NCI-H2107 treated with DMSO at 0.1 percent for 48 hours (cell line): ENCODE results near the gene RNF223.

Experiments used
- DNase-seq: peaks from one replicate; lab custom pipeline; 2025; ENCODE audit not compliant: unreplicated experiment; lab: John Stamatoyannopoulos, UW

Gene RNF223

DNA sequence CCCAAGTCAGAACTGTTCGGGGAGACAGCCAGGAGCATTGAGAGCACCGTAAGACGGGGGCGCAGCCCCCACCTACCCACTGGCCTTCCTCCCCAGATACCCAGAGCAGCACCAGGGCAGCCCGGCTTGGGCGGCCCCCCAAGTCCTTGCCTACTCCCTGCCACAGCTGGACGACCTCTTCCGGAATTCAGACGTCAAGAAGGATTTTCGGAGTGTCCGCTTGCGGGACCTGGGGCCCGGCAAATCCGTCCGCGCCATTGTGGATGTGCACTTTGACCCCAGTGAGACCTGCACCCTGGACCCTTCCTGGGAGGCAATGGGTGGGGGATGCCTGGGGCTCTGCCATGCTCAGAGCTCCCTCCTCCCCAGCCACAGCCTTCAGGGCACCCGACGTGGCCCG, 26.7 kb downstream of the RNF223 start:
- DNase-seq: no peak

DNA sequence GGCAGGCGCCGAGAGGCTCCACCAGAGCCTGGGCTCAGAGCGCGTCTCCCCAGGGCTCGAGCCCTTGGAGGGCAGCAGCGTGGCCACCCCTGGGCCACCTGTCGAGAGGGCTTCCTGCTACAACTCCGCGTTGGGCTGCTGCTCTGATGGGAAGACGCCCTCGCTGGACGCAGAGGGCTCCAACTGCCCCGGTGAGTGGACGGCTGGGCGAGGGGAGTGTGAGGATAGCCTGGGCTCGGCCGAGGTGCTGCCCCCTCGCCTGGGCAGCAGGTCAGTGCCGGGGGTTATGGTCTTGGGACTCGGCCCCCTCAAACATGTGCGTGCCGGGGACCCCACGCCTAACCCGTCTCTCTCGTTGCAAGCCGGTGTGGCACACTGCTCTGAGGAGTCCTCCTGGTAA, 27.3 kb downstream of the RNF223 start:
- DNase-seq: no peak

DNA sequence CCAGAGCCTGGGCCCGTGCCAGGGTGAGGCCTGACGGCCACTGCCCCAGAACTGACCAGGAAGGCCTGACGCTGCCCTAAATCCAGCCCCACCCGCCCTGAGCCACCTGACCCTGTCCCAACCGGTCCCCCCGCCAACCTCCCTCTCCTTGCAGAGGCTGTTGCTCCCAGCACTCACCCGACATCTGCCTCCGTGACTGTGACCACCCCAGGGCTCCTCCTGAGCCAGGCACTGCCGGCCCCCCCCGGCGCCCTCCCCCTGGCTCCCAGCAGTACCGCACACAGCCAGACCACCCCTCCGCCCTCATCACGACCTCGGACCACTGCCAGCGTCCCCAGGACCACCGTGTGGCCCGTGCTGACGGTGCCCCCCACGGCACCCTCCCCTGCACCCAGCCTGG, 27.9 kb downstream of the RNF223 start:
- DNase-seq: no peak

DNA sequence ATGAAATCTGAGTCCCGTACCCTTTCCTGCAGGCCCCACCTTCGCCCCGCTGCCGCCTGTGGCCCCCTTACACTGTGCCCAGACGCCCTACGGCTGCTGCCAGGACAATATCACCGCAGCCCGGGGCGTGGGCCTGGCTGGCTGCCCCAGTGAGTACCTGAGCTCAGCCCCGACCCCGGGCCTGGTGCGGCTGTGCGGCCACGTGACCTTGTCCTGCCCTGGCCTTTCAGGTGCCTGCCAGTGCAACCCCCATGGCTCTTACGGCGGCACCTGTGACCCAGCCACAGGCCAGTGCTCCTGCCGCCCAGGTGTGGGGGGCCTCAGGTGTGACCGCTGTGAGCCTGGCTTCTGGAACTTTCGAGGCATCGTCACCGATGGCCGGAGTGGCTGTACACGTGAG, 29.0 kb downstream of the RNF223 start:
- no peak for DNase-seq

DNA sequence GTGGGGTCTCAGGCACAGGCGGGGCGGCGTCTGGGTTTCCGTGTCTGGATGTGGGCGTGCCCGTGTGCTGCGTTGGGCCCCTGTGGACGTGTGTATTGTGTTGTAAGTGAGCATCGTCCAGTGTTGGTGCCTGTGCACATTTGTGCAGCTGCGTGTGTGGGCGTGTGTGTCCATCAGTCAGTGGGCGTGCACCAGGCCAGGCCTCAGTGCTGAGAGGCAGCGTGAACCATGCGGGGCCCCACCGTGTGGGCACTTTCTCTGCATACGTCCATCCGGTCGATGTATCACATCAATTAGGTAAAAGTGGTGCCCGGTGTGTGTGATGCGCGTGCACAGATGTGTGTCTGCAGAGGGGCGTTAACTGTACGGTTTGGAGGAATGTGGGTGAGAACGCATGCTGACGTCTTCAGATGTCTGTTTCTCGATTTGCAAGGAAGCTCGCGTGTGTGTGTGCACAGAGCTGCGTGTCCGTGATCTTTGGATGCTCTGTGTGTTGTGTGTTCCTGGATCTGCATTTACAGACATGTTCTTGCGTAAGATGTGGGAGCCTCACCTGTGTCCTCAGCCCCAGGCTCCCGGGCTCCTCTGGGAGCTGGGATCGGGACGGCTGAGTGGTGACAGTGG, 29.5 kb downstream of the RNF223 start:
- no peak for DNase-seq

DNA sequence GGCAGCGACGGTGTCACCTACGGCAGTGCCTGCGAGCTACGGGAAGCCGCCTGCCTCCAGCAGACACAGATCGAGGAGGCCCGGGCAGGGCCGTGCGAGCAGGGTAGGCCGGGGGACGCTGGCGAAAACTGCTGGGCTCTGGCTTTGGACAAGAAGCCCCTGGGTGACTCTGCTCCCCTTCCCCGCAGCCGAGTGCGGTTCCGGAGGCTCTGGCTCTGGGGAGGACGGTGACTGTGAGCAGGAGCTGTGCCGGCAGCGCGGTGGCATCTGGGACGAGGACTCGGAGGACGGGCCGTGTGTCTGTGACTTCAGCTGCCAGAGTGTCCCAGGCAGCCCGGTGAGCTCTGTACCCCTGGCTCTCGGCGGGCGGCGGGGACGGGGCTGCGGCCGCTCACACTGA, 30.2 kb downstream of the RNF223 start:
- DNase-seq: no peak

DNA sequence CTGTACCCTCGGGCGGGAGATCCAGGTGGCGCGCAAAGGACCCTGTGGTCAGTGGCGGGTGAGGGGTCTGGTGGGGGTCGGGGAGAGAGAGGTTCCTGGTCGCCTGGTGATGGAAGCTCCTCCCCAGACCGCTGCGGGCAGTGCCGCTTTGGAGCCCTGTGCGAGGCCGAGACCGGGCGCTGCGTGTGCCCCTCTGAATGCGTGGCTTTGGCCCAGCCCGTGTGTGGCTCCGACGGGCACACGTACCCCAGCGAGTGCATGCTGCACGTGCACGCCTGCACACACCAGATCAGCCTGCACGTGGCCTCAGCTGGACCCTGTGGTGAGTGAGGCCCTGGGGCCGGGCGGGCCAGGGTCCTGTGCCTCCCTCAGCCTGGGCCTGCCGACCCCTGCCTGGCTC, 30.7 kb downstream of the RNF223 start:
- DNase-seq: no peak

DNA sequence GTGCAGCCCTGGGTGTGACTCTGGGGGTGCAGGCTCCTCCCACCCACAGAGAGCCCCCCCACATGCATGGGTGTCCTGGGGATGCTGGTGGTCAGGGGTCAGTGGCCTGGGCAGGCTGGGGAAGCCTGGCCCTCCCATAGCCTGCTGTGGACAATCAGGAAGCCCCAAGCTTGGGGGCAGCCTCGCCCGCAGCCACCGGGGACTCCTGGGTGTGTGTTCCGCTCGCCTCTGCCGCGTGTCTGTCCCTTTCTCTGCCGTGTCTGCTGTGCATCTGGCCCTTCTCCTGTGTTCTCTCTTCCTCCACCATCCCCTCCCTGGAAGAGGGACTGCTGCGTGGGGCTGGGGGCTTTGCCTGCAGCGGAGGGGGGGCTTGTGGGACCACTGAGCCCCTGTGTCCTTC, 31.3 kb downstream of the RNF223 start:
- no peak for DNase-seq

DNA sequence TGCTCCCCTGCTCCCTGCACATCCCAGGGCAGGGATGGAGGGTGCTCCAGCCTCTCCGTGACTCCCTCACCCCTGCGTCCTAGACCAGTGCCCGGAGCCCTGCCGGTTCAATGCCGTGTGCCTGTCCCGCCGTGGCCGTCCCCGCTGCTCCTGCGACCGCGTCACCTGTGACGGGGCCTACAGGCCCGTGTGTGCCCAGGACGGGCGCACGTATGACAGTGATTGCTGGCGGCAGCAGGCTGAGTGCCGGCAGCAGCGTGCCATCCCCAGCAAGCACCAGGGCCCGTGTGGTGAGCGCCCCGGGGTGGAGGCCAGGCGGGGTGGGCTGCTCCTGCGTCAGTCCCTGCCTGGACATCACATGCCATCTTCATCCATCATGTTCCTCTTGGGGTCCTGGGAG, 32.2 kb downstream of the RNF223 start:
- no peak for DNase-seq

DNA sequence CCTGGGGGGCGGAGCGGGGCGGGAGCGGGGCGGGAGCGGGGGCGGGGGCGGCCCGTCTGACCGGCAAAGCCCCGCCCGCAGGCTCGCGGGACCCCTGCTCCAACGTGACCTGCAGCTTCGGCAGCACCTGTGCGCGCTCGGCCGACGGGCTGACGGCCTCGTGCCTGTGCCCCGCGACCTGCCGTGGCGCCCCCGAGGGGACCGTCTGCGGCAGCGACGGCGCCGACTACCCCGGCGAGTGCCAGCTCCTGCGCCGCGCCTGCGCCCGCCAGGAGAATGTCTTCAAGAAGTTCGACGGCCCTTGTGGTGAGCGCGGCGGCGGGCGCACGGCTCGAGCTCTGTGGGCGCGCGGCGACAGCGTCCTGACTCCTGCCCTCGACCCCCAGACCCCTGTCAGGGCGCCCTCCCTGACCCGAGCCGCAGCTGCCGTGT, 33.0 kb downstream of the RNF223 start:
- DNase-seq: no peak

DNA sequence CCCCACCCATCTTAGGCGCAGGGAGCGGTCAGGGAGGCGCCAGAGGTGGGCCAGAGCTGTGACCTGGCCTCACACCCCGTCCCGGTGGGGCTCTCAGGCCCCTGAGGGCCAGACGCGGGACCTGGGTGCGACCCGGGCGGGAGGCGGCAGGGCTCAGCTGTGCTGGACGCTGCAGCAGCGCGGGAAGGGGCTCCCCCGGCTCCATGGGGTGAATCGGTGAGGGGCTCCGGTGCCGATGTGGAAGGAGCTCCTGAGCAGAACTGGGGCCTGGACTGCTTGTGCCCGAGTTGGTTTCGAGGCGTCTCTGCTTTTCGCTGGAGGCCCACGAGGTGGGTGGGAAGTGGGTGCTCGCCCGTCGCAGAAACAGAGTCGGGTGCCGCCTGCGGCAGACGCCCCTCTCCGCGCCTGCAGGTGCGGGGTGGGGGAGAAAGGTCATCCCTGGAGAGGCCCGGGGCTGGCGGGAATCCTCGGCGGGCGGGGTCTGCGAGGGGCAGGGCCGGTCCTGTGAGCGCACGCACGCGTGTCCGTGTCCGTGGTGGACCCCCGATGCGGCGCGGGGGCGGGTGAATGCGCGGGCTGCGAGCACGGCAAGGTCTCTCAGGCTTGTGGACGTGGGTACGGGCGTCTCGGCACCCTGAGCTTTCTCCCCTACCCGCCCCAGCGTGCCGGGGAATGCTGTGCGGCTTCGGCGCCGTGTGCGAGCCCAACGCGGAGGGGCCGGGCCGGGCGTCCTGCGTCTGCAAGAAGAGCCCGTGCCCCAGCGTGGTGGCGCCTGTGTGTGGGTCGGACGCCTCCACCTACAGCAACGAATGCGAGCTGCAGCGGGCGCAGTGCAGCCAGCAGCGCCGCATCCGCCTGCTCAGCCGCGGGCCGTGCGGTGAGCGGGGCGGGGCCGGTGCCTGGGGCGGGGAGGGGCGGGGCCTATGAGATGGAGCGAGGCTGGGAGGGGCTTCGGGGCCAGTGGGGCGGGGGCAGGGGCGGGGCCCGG, 33.8 kb downstream of the RNF223 start:
- DNase-seq: no peak

DNA sequence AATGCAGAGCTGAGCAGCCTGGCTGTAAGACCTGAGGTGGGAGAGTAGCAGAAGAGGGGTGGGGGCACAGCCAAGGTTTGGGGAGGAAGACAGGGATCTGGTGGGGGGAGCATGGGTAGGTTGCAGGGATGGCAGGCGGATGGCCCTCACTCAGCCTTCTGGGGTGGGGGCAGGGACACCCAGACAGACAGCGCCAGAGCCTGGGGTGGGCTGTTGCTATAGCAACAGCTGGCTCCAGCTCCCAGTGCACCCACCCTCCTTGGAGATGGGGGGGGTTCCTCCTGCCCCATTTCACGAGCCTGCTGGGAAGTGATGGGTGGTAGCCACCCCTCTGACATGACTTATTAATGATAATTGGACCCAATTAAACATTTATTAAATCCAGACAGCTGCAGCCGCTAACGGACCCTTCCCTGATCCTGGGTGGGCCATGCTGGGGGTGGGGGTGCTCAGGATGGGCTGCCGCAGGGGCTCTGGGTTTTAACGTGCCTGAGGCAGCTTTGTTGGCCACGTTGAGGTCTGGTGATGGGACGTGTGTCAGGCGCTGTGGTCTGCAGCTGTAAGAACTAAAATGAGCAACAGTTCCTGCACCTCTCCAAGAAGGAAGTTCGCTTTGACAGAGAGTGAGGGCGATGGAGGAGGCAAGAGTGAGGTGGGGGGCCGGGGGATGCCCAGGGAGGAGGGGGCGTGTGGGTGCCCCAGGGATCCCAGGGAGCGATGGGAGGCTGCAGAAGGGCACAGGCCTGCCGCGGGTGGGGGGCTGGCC, 34.8 kb downstream of the RNF223 start:
- DNase-seq: no peak

DNA sequence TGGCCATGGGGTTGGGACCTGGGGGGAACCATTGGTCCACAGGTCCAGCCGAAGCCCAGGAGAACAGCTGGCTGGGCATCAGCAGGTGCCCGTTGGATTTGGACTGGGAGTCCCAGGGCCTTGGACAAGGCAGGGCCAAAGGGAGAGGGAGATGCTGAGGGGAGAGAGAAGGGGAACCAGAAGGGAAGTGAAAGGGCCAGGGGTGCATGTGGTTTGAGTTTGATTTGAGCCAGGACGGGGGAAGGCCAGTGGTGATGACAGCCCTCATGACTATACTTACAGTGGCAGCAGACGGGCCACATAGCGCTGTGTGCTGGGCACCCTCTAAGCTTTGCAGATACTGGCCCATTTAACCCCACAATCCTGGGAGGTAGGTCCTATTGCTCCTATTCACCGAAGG, 35.4 kb downstream of the RNF223 start:
- no peak for DNase-seq

DNA sequence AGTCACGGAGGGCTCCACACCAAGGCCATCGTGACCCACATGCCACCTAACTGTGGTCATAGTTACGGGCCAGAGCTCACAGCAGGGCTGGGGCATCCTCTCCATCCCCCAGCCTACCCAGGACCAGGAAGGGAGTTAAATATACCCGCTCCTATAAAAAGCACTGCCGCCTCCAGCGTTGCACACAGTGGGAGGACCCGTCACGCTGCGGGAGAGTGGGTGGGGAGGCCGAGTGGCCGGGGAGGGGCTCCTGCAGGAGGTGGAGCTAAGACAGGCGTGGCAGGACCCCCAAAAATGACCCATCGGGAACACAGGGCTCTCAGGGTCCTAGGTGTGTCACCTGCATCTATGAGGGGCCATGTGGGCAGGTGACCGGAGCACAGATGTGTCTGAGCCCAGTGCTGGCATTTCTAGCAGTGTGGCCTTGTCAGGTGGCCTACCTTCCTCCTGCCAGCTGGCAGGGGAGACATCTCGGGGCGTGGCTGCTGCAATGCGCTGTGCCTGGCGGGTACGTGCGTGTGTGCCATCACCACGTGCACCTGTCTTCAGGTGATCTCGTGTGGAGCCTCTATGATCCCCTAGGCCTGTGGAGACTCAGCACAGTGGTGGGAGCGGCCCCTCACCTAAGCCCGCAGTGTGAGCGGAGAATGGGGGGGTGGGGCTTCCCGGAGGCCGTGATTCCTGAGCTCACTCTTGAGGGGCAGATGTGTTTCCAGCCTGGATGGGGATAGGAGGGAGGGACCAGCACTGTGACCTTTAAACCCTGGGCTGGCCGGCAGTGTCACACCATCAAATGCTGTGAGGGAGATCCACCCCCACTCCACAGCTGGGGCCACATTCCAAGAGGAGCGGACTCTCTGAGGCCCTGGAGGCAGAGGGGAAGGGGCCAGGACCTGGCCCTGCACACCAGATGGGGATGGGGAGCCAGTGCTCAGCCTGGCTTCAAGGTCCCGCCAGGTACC, 36.5 kb downstream of the RNF223 start:
- no peak for DNase-seq

DNA sequence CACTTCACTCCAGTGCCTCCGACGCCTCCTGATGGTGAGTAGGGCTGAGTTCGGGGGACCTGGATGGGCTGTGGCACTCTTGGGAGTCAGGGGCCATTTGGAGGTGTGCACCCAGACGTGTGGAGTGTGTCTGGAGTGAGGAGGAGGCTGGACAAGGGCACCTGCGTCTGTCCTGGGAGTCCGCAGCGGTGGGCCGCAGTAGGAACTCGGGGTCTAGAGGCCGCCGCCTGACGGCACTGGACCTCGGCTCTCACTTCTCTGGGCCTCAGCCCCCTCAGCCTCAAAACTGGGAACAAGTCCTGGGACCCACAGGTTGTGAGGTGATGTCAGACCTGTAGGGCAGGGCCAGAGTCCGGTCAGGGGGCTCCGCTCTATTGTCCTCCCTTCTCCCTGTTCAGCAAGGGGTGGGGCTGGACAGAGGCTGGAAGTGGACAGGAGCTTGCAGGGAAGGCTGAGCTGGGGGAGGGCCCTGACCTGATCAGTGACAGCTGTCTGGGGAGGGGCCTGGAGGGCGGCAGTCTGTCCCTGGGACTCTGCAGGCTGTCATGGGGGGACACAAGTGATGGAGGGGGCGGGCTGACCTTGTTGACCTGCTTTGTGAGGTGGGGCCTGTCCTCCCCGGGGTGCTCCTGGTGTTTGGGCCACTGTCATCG, 38.7 kb downstream of the RNF223 start:
- no peak for DNase-seq

DNA sequence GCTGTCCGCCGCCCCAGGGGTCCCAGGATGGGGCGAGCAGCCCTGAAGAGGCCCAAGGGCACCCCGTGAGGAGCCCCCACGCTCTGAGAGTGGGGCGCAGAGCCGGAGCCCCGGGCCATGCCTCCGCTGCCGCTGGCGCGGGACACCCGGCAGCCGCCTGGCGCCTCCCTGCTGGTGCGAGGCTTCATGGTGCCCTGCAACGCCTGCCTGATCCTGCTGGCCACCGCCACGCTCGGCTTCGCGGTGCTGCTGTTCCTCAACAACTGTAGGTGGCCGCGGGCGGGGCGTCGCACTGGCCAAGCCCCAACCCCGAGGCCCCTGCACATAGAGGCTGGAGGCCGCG, 39.7 kb downstream of the RNF223 start:
- no peak for DNase-seq

DNA sequence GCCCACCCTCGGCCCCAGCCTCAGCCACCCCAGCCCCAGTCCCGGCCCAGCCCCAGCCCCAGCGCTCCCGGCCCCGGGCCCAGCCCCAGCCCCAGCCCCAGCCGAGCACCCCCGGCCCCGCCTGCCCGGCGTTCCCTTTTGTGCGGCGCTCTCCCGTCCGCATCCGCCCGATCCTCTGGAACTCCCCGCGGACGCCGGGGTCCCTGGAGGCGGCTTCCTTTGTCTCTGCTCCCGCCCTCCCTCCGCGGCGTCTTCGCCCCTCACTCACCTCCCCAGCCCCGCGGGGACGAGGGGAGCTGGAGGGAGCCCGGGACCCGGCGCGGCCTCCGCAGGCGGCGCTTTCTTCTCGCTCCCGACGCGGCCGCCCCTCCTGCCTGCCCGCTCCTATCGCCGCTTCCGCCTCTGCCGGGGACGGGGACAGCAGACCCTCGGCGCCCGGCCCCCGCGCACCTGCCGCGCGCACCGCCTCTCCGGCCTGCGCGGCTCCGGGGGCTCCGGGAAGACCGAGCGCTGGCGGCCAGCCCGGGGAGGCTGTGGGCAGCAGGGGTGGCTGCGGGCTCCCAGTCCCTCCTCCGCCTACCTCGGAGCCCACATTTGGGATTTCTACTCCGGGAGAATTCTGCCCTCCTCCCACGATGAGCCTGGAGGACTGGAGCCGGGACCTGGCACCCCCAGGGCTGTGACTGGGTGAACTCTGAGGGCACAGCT, 40.2 kb downstream of the RNF223 start:
- no peak for DNase-seq

DNA sequence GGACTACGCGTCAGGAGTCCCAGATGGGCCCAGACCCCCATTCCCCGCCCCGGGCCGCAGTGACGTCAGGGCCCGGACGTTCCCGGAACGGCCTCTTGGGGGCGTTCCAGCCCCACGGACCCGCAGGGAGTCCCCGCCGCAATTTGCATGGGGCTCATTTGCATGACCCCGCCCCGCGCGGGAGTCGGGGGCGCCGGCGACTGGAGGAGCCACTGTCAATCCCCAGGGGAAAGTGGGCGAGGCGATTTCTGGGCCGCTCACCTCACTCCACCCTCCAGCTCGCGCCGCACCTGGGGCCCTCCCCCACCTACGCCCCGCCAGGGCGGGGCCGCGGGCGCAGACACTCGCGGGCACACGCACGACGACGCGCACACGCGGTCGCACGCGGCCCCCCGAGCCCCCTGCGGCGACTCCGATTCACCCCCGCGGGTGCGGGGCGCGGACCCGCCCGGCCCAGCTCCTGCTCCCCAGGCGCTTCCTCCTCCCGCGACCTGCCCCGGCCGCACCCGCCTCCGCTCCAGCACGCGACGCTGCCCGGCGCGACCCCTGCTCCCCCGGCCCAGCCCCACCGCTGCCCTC, 41.0 kb downstream of the RNF223 start:
- DNase-seq: no peak

DNA sequence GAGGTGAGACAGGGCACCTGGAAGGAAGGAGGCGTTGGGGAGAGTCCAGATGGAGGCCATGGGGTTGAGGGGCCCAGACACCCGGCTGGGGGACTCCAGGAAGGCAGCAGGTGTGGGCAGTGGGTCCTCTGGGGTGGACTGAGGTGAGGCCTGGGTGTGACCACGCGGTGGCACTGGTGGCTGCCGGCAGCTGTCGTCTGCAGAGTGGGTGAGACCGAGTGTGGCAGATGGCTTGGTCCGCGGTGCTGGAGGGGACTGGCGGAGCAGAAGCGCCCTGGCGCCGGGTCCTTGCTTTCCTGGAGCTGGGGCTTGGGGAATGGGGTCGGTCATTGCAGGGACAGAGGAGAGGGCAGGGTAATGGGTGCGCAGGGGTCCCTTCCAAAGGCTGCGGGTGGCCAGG, 41.7 kb downstream of the RNF223 start:
- DNase-seq: no peak
